CD14-positive monocyte (primary cell): ENCODE data around the gene TPGS1. TPM values are rescaled to one million over a fixed set of nuclear protein-coding genes. Genes with fewer than 3 reads are reported as not detected.

ENCODE experiments used
- DNase-seq, 3 donors: peaks; one replicate each; pipeline ENCODE4 v3.0.0-alpha.2; 2011 to 2022
- H2AFZ ChIP-seq: 2 replicates; pipeline ENCODE4 v1.6.0; 2012; ENCODE audit warnings: mild to moderate bottlenecking, low read depth, low read length, inconsistent platforms; ENCODE audit not compliant: insufficient read depth, poor library complexity, severe bottlenecking
- H3K27ac ChIP-seq, 2 donors: 1 replicate in 1 of 2; 2 replicates in 1 of 2; pipeline ENCODE4 v1.5.1; 2012 to 2013; ENCODE audit warnings: low read length in 2 of 2, control low read depth in 1 of 2, inconsistent platforms in 1 of 2, low read depth in 1 of 2, mild to moderate bottlenecking in 1 of 2
- H3K27me3 ChIP-seq, 2 donors: one replicate each; pipeline versions ENCODE4 v1.6.0 to v1.6.1; 2011 to 2013; ENCODE audit warnings: low read length in 2 of 2; ENCODE audit not compliant: control insufficient read depth in 2 of 2, insufficient read depth in 2 of 2
- H3K36me3 ChIP-seq, 2 donors: replicated peaks in 1 of 2; 1 replicate in 1 of 2; 2 replicates in 1 of 2; pipeline versions ENCODE4 v1.5.1 to v1.6.1; 2012 to 2013; ENCODE audit warnings: low read length in 2 of 2, control low read depth in 1 of 2, inconsistent platforms in 1 of 2, mild to moderate bottlenecking in 1 of 2; ENCODE audit not compliant: insufficient read depth in 2 of 2, control insufficient read depth in 1 of 2
- H3K4me1 ChIP-seq, 2 donors: 1 replicate in 1 of 2; 2 replicates in 1 of 2; pipeline versions ENCODE4 v1.5.1 to v1.6.1; 2012 to 2013; ENCODE audit warnings: low read length in 2 of 2, control low read depth in 1 of 2, inconsistent platforms in 1 of 2, mild to moderate bottlenecking in 1 of 2, moderate library complexity in 1 of 2; ENCODE audit not compliant: insufficient read depth in 2 of 2, control insufficient read depth in 1 of 2
- H3K4me2 ChIP-seq: replicated peaks from 2 replicates; pipeline ENCODE3; 2012; ENCODE audit warnings: low read length, moderate library complexity, mild to moderate bottlenecking; ENCODE audit not compliant: poor library complexity, severe bottlenecking; ENCODE audit errors: extremely low read depth
- H3K4me3 ChIP-seq, 3 experiments: fragments of 200-600 bp in 1 of 3; sonication (generic) in 1 of 3; replicated peaks in 1 of 3; 1 replicate in 2 of 3; 2 replicates in 1 of 3; pipeline ENCODE4 v1.5.1; 2011 to 2013; ENCODE audit warnings: low read length in 3 of 3, mild to moderate bottlenecking in 3 of 3, control low read depth in 2 of 3, low read depth in 2 of 3, inconsistent platforms in 1 of 3, moderate library complexity in 1 of 3
- H3K79me2 ChIP-seq: 2 replicates; pipeline ENCODE4 v1.6.0; 2012; ENCODE audit warnings: mild to moderate bottlenecking, control low read depth, inconsistent platforms, low read length, moderate library complexity; ENCODE audit not compliant: insufficient read depth
- H3K9ac ChIP-seq: 2 replicates; pipeline ENCODE4 v1.6.0; 2017; ENCODE audit warnings: low read length, mild to moderate bottlenecking; ENCODE audit not compliant: insufficient read depth, poor library complexity, severe bottlenecking
- H3K9me3 ChIP-seq, 2 donors: replicated peaks in 1 of 2; 1 replicate in 1 of 2; 2 replicates in 1 of 2; pipeline versions ENCODE4 v1.5.1 to v1.6.1; 2012 to 2013; ENCODE audit warnings: low read length in 2 of 2, control low read depth in 1 of 2; ENCODE audit not compliant: control insufficient read depth in 1 of 2, insufficient read depth in 1 of 2
- H4K20me1 ChIP-seq: 2 replicates; pipeline ENCODE4 v1.6.0; 2012; ENCODE audit warnings: mild to moderate bottlenecking, low read length, control low read depth, moderate library complexity; ENCODE audit not compliant: insufficient read depth
- H3K27ac Mint-ChIP-seq, 7 donors: one replicate each; pipeline ENCODE4 v1.8.0; 2020; ENCODE audit warnings: mild to moderate bottlenecking in 7 of 7, mixed read lengths in 7 of 7, moderate library complexity in 6 of 7, inconsistent platforms in 2 of 7
- H3K27me3 Mint-ChIP-seq, 3 donors: one replicate each; pipeline ENCODE4 v1.8.0; 2021 to 2022; ENCODE audit warnings: low read depth in 3 of 3, mild to moderate bottlenecking in 3 of 3, mixed read lengths in 3 of 3, moderate library complexity in 3 of 3, inconsistent platforms in 1 of 3
- H3K36me3 Mint-ChIP-seq, 2 donors: one replicate each; pipeline ENCODE4 v1.8.0; 2020; ENCODE audit warnings: mixed read lengths in 2 of 2, inconsistent platforms in 1 of 2, mild to moderate bottlenecking in 1 of 2
- H3K4me1 Mint-ChIP-seq: one replicate; pipeline ENCODE4 v1.8.0; 2020; ENCODE audit warnings: mild to moderate bottlenecking, mixed read lengths
- H3K4me3 Mint-ChIP-seq, 2 donors: one replicate each; pipeline ENCODE4 v1.8.0; 2020; ENCODE audit warnings: mild to moderate bottlenecking in 2 of 2, mixed read lengths in 2 of 2, moderate library complexity in 1 of 2
- H3K9me3 Mint-ChIP-seq, 7 donors: one replicate each; pipeline ENCODE4 v1.8.0; 2020 to 2022; ENCODE audit warnings: mixed read lengths in 7 of 7, mild to moderate bottlenecking in 6 of 7, moderate library complexity in 6 of 7, inconsistent platforms in 2 of 7
- CTCF ChIP-seq: fragments of 200-600 bp; IDR thresholded peaks from one replicate; pipeline ENCODE4 v1.8.0; 2022; ENCODE audit warnings: antibody characterized with exemption, mild to moderate bottlenecking
- WGBS: methylation state at CpG from one replicate; pipeline ENCODE4 v1.1.5; 2013; ENCODE audit warnings: missing lambda C conversion rate; ENCODE audit not compliant: insufficient coverage; 5-methylcytosine and 5-hydroxymethylcytosine counted together
- intact Hi-C, 2 donors: fragments of 100-400 bp; cut with micrococcal nuclease; formaldehyde crosslinking; loops; one replicate each; pipeline versions ENCODE4 v1.15.0 to v1.15.1; 2023
- polyA plus RNA-seq, 3 donors: library from polyadenylated mRNA; depleted of rRNA in 1 of 3; unstranded in 2 of 3; stranded (reverse) in 1 of 3; fragments of 300-500 nt in 2 of 3; fragments of >200 nt in 1 of 3; fragmentation: Illumina TruSeq in 2 of 3; gene quantifications; 1 replicate in 2 of 3; 2 replicates in 1 of 3; pipeline ENCODE4 v1.2.3, GENCODE V29; 2012 to 2021

TPGS1 gene
- polyA plus RNA-seq, 3 donors = 9.2 to 48.1 (median 14.2) TPM

- intact Hi-C loops = loop anchor here in 1 of 2 donors (10.0 kb wide), 1 partner anchor 133 kb away; the partner anchor contains the start of genes FGF22 and POLRMT
- WGBS = 96% methylated on average over 2 of the region's 17 CpGs
- Histone ChIP-seq H3K27me3 (peaks cover 13 to 28% of the 10 kb centered on the region in 2 donors), H4K20me1 (no peaks in the 10 kb centered on the region), H3K27ac (no peak overlapping the region), H3K4me2 (no peak overlapping the region), H3K9ac (no peak overlapping the region), H3K36me3 (no peaks in the 10 kb centered on the region), H3K79me2 (no peaks in the 10 kb centered on the region), H3K4me1 (peaks cover 18 to 20% of the 10 kb centered on the region in 2 donors), H3K4me3 (no peak overlapping the region), H3K9me3 (peaks cover 19 to 23% of the 10 kb centered on the region in 2 donors), H2AFZ (no peak overlapping the region)
- Mint-ChIP-seq H3K9me3 (peaks cover 3 to 43% (median 29%) of the 10 kb centered on the region in 7 donors), H3K27ac (no peak overlapping the region), H3K4me1 (peaks cover 14% of the 10 kb centered on the region), H3K4me3 (no peak overlapping the region), H3K27me3 (peaks cover 20 to 44% (median 42%) of the 10 kb centered on the region in 3 donors), H3K36me3 (peaks cover 6 to 7% of the 10 kb centered on the region in 2 donors)
- no peak for DNase-seq
- no peak for TF ChIP-seq CTCF
Observed at GRCh38 chr19:501646-502045, 5.7 kb upstream of the TPGS1 start.

GRCh38 chr19:504616-505015, 2.7 kb upstream of the TPGS1 start:
- no peak overlapping the region for H3K4me3 Mint-ChIP-seq
- H3K27ac Mint-ChIP-seq = no peak overlapping the region
- peaks cover 5 to 19% (median 16%) of the 10 kb centered on the region in 3 donors for H3K27me3 Mint-ChIP-seq
- H3K36me3 Mint-ChIP-seq = peaks cover 7 to 16% of the 10 kb centered on the region in 2 donors
- H3K4me1 ChIP-seq = peaks cover 28 to 34% of the 10 kb centered on the region in 2 donors
- H3K9me3 Mint-ChIP-seq = peaks cover 3 to 33% (median 22%) of the 10 kb centered on the region in 7 donors
- peaks cover 22% of the 10 kb centered on the region for H3K4me1 Mint-ChIP-seq
- peaks cover 17% of the 10 kb centered on the region for H4K20me1 ChIP-seq
- 95% methylated on average over 12 of the region's 14 CpGs for WGBS
- no peak for DNase-seq
- H3K27ac ChIP-seq = no peak overlapping the region
- no peak for TF ChIP-seq CTCF
- peaks cover 14% of the 10 kb centered on the region for H3K79me2 ChIP-seq
- no peak overlapping the region for H3K4me3 ChIP-seq
- intact Hi-C loops = loop anchor here in 1 of 2 donors (5.0 to 10.0 kb wide), 2 partner anchors 130 to 162 kb away; partner anchors contain the start of genes FGF22, MIER2 and POLRMT
- H3K36me3 ChIP-seq = peaks cover 0 to 3% of the 10 kb centered on the region in 2 donors
- peaks cover 13 to 16% of the 10 kb centered on the region in 2 donors for H3K9me3 ChIP-seq
- peaks cover 0 to 7% of the 10 kb centered on the region in 2 donors for H3K27me3 ChIP-seq
- no peak overlapping the region for H2AFZ ChIP-seq
- no peak overlapping the region for H3K4me2 ChIP-seq
- H3K9ac ChIP-seq = no peak overlapping the region
